ENCODE measurements around the gene NEMP1. TPM values are rescaled to one million over a fixed set of nuclear protein-coding genes. Genes with fewer than 3 reads are reported as not detected.
A peak's percentile ranks its signal among the peaks of the same experiment; 100 is the strongest.

The NEMP1 gene
- total RNA-seq, 6 experiments from 2014 or later: 3.8 to 6.2 (median 4.8) TPM

GRCh38 chr12:57011438-57012424 lies 66.9 kb downstream of the NEMP1 start:
- H3K27me3 ChIP-seq: no peaks in the 10 kb centered on the region
- intact Hi-C loops (cut with DNase I): loop anchor here (5.0 kb wide), 2 partner anchors 56 to 106 kb away; no protein-coding TSS in a partner anchor
- no peak overlapping the region for H3K4me3 ChIP-seq
- H3K9me3 ChIP-seq: no peaks in the 10 kb centered on the region
- no peak overlapping the region for H3K27ac ChIP-seq
- no peak for TF ChIP-seq CTCF (IDR thresholded peaks at IDR 0.05)
- no peak for TF ChIP-seq POLR2A (IDR thresholded peaks at IDR 0.05)
- ATAC-seq (no peak), DNase-seq (no peak)
- 68% methylated on average over 11 of the region's 12 CpGs for WGBS (ENCODE audit: insufficient coverage, low coverage, low lambda C conversion rate, missing lambda C conversion rate)
- no peaks in the 10 kb centered on the region for H3K36me3 ChIP-seq
- H3K4me1 ChIP-seq: peaks cover 0 to 10% (median 1%) of the 10 kb centered on the region in 4 donors

GRCh38 chr12:57010627-57011247 lies 67.9 kb downstream of the NEMP1 start:
- ATAC-seq (no peak), DNase-seq (no peak)
- Histone ChIP-seq H3K36me3 (no peaks in the 10 kb centered on the region), H3K4me3 (no peak overlapping the region), H3K9me3 (no peaks in the 10 kb centered on the region), H3K27me3 (no peaks in the 10 kb centered on the region), H3K4me1 (peaks cover 0 to 13% (median 3%) of the 10 kb centered on the region in 4 donors), H3K27ac (no peak overlapping the region)
- 61% methylated on average over 3 of the region's 4 CpGs for WGBS (ENCODE audit: insufficient coverage, low coverage, low lambda C conversion rate, missing lambda C conversion rate)
- intact Hi-C loops (cut with DNase I): loop anchor here (5.0 kb wide), 2 partner anchors 57 to 107 kb away; no protein-coding TSS in a partner anchor
- TF ChIP-seq POLR2A (IDR thresholded peaks at IDR 0.05) (no peak), CTCF (IDR thresholded peaks at IDR 0.05) (no peak)

DNA sequence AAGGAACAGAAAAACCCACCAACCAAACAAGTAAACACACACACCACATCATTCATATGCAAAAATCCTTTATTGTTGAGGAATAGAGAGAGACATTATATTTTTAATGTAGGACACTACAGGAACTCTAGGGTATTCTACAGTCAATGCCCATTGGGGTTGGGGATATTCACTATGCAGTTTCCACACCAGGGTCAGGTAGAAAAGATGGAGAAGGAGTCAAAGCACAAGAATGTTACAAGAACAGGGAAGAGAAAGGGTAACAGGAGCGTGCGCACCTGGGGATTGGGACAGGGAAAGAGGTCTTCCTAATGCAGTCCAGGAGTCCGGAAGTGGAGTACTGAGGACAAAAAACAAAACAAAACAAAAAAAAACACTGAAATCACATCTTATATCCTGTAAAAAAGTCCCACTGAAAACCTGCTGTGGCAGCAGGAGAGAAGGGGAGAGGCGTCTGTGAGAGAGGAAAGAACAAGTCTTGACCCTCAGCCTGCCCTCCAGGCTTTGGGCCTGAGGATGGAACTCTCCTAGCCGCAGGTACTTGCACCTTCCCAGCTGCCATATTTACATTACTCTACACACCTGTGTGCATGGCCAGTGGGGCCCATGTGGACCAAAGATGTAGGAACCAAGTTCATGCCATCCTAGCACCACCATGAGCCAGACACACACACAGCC lies 68.5 kb downstream of the NEMP1 start:
- no peak overlapping the region for H3K4me3 ChIP-seq
- H3K36me3 ChIP-seq: no peaks in the 10 kb centered on the region
- intact Hi-C loops (cut with DNase I): loop anchor here (5.0 kb wide), 2 partner anchors 57 to 107 kb away; no protein-coding TSS in a partner anchor
- H3K9me3 ChIP-seq: no peaks in the 10 kb centered on the region
- TF ChIP-seq CTCF (IDR thresholded peaks at IDR 0.05): no peak
- no peak for TF ChIP-seq POLR2A (IDR thresholded peaks at IDR 0.05)
- WGBS (ENCODE audit: insufficient coverage, low coverage, low lambda C conversion rate, missing lambda C conversion rate): 90% methylated on average over 5 of the region's 5 CpGs
- no peaks in the 10 kb centered on the region for H3K27me3 ChIP-seq
- DNase-seq (no peak), ATAC-seq (no peak)
- H3K27ac ChIP-seq: no peak overlapping the region
- H3K4me1 ChIP-seq: peaks cover 0 to 17% (median 5%) of the 10 kb centered on the region in 4 donors

- Histone ChIP-seq H3K27me3 (no peaks in the 10 kb centered on the region), H3K36me3 (peaks cover 0 to 16% (median 6%) of the 10 kb centered on the region in 4 donors), H3K4me3 (no peak overlapping the region), H3K9me3 (no peaks in the 10 kb centered on the region), H3K27ac (no peak overlapping the region), H3K4me1 (peaks cover 0 to 22% (median 7%) of the 10 kb centered on the region in 4 donors)
- TF ChIP-seq CTCF (IDR thresholded peaks at IDR 0.05): peak; percentile 61 to 73 (median 66)
- TF ChIP-seq POLR2A (IDR thresholded peaks at IDR 0.05): no peak
- ATAC-seq: peak; percentile 39 to 65 (median 49)
- intact Hi-C loops (cut with DNase I): no loop called here
- DNase-seq: no peak
Measured at GRCh38 chr12:57008178-57008577, 70.4 kb downstream of the NEMP1 start.

All from right lobe of liver (tissue), 6 donors.